ENCODE results near the gene MRPS18A. TPM values are rescaled to one million over a fixed set of nuclear protein-coding genes. Genes with fewer than 3 reads are reported as not detected.

The MRPS18A gene
- total and polyA plus RNA-seq, 9 of the 15 experiments (the other 6 are each of a cell fraction or from before 2014, with no cell fraction given) = 87.5 to 243 (median 125) TPM

DNA sequence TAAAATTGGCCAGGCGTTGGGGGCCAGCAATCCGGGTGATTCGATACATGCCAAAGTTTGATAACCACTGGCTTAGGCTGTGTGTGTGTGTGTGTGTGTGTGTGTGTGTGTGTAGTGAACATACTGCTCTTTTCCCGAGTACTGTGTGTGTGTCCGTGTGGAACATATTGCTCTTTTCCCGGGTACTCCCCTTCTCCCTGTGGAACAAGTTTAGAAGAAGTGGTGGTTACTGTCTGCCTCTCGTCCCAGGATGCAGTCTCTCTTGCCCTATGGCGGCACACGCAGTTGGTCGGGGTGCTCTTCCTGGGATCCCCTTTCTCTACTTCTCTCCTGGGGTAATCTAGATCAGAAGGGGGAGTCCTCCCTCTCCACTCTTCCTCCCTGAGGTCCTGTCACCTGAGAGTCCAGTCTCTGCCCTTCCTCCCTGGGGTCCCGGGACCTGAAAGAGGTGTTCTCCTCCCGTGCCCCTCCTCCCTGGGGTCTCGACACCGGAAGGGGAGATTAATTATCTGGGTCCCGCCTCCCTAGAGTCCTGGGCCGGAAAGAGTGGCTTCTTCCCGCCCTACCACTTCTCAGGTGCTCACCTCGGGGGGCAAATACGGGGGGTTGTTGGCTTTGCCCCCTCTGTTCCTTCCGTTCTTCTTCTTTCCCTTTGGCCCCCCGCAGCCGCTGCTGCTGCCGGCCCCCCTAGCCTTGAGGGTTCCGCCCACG, 59.0 kb downstream of the MRPS18A start (continued):
- TF ChIP-seq, protein P1, sequence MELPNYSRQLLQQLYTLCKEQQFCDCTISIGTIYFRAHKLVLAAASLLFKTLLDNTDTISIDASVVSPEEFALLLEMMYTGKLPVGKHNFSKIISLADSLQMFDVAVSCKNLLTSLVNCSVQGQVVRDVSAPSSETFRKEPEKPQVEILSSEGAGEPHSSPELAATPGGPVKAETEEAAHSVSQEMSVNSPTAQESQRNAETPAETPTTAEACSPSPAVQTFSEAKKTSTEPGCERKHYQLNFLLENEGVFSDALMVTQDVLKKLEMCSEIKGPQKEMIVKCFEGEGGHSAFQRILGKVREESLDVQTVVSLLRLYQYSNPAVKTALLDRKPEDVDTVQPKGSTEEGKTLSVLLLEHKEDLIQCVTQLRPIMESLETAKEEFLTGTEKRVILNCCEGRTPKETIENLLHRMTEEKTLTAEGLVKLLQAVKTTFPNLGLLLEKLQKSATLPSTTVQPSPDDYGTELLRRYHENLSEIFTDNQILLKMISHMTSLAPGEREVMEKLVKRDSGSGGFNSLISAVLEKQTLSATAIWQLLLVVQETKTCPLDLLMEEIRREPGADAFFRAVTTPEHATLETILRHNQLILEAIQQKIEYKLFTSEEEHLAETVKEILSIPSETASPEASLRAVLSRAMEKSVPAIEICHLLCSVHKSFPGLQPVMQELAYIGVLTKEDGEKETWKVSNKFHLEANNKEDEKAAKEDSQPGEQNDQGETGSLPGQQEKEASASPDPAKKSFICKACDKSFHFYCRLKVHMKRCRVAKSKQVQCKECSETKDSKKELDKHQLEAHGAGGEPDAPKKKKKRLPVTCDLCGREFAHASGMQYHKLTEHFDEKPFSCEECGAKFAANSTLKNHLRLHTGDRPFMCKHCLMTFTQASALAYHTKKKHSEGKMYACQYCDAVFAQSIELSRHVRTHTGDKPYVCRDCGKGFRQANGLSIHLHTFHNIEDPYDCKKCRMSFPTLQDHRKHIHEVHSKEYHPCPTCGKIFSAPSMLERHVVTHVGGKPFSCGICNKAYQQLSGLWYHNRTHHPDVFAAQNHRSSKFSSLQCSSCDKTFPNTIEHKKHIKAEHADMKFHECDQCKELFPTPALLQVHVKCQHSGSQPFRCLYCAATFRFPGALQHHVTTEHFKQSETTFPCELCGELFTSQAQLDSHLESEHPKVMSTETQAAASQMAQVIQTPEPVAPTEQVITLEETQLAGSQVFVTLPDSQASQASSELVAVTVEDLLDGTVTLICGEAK (IDR thresholded peaks at IDR 0.05) = peak; percentile 65
- TF ChIP-seq, protein P1 (CRISPR knock-in tag; IDR thresholded peaks at IDR 0.05) = peak; percentile 45; the same call in 1 of the 2 replicates
- TF ChIP-seq, protein P2, sequence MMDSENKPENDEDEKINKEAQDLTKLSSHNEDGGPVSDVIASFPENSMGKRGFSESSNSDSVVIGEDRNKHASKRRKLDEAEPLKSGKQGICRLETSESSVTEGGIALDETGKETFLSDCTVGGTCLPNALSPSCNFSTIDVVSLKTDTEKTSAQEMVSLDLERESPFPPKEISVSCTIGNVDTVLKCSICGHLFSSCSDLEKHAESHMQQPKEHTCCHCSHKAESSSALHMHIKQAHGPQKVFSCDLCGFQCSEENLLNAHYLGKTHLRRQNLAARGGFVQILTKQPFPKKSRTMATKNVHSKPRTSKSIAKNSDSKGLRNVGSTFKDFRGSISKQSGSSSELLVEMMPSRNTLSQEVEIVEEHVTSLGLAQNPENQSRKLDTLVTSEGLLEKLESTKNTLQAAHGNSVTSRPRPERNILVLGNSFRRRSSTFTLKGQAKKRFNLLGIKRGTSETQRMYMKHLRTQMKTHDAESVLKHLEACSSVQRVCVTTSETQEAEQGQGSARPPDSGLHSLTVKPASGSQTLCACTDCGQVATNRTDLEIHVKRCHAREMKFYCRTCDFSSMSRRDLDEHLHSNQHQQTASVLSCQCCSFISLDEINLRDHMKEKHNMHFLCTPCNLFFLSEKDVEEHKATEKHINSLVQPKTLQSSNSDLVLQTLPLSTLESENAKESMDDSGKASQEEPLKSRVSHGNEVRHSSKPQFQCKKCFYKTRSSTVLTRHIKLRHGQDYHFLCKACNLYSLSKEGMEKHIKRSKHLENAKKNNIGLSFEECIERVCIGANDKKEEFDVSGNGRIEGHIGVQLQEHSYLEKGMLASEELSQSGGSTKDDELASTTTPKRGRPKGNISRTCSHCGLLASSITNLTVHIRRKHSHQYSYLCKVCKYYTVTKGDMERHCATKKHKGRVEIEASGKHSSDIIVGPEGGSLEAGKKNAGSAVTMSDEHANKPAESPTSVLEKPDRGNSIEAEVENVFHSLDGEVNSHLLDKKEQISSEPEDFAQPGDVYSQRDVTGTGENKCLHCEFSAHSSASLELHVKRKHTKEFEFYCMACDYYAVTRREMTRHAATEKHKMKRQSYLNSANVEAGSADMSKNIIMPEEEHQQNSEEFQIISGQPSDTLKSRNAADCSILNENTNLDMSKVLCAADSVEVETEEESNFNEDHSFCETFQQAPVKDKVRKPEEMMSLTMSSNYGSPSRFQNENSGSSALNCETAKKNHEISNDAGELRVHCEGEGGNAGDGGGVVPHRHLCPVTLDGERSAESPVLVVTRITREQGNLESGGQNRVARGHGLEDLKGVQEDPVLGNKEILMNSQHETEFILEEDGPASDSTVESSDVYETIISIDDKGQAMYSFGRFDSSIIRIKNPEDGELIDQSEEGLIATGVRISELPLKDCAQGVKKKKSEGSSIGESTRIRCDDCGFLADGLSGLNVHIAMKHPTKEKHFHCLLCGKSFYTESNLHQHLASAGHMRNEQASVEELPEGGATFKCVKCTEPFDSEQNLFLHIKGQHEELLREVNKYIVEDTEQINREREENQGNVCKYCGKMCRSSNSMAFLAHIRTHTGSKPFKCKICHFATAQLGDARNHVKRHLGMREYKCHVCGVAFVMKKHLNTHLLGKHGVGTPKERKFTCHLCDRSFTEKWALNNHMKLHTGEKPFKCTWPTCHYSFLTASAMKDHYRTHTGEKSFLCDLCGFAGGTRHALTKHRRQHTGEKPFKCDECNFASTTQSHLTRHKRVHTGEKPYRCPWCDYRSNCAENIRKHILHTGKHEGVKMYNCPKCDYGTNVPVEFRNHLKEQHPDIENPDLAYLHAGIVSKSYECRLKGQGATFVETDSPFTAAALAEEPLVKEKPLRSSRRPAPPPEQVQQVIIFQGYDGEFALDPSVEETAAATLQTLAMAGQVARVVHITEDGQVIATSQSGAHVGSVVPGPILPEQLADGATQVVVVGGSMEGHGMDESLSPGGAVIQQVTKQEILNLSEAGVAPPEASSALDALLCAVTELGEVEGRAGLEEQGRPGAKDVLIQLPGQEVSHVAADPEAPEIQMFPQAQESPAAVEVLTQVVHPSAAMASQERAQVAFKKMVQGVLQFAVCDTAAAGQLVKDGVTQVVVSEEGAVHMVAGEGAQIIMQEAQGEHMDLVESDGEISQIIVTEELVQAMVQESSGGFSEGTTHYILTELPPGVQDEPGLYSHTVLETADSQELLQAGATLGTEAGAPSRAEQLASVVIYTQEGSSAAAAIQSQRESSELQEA (IDR thresholded peaks at IDR 0.05; ENCODE audit: low read depth) = no peak
- TF ChIP-seq TCF7 (IDR thresholded peaks at IDR 0.05; ENCODE audit: borderline replicate concordance) (no peak), CREM (IDR thresholded peaks at IDR 0.05; ENCODE audit: low read depth) (no peak)
- TF ChIP-seq, protein P3, sequence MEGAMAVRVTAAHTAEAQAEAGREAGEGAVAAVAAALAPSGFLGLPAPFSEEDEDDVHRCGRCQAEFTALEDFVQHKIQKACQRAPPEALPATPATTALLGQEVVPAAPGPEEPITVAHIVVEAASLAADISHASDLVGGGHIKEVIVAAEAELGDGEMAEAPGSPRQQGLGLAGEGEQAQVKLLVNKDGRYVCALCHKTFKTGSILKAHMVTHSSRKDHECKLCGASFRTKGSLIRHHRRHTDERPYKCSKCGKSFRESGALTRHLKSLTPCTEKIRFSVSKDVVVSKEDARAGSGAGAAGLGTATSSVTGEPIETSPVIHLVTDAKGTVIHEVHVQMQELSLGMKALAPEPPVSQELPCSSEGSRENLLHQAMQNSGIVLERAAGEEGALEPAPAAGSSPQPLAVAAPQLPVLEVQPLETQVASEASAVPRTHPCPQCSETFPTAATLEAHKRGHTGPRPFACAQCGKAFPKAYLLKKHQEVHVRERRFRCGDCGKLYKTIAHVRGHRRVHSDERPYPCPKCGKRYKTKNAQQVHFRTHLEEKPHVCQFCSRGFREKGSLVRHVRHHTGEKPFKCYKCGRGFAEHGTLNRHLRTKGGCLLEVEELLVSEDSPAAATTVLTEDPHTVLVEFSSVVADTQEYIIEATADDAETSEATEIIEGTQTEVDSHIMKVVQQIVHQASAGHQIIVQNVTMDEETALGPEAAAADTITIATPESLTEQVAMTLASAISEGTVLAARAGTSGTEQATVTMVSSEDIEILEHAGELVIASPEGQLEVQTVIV (CRISPR knock-in tag; IDR thresholded peaks at IDR 0.05; ENCODE audit: borderline replicate concordance) = peak; percentile 65; the same call in 1 of the 2 replicates
